ENCODE data around the gene DNAH11.
"Not testable (repeated sequence)": the region's sequence is repeated elsewhere in the genome, so short reads cannot be mapped to it uniquely, and the experiment has no call there.

DNAH11 gene

GRCh38 chr7:21542891-21543527, at the start of gene DNAH11:
Gene DNAH11, plus strand, starts transcription at chr7:21543039. Its CDS starts 207 bp downstream, at chr7:21543246.
- DNase-seq (ENCODE audit: low read depth), result no peak

GRCh38 chr7:21495731-21496130, 47.1 kb upstream of the DNAH11 start:
- no peak for DNase-seq (ENCODE audit: low read depth)

GRCh38 chr7:21497072-21497471, 45.8 kb upstream of the DNAH11 start:
- DNase-seq (ENCODE audit: low read depth), result no peak

DNA sequence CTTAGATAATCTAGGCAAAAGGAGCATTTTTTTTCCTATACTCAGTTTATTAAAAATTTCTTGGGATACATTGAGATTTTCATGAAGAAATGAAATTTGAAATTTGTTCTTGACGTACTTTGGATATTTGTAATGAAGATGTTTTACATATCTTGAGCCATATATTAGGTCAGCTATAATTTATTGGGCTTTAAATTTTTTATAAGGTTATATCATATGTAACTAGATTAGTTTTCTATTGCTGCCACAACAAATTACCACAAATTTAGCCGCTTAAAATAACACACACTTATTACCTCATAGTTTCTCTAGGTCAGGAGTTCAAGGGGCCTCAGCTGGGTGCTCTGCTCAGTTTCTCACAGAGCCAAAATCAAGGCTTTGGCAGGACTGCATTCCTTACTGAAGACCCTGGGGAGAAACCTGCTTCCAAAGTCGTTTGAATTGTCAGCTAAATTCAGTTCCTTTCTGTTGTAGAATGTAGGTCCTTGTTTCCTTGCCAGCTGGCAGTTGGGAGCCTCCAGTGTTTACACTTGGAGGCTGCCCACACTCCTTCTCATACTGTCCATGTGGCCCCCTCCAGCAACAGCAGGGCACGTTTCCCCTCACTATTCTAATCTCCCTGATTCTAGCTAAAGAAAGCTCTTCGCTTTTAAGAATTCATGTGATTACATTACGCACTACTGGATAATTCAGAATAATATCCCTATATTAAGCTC, 42.6 kb upstream of the DNAH11 start:
- DNase-seq (ENCODE audit: low read depth), result no peak

DNA sequence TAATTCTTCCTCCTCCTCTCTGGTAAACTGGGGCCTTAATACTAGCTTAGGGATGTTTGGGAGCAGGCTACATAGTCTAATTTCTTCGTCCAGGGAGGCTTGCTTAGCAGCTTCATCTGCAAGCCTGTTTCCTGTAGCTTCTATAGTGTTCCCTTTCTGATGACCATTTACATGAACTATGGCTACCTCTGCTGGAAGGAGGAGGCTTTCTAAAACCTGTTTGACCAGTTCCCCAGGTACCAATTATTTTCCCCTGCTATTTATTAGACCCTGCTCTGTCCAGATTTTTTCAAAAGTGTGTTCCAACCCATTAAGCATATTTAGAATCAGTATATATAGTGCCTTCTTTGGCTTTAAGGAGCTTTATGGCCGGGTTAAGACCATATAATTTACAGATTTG, 38.8 kb upstream of the DNAH11 start:
- DNase-seq (ENCODE audit: low read depth), result no peak

DNA sequence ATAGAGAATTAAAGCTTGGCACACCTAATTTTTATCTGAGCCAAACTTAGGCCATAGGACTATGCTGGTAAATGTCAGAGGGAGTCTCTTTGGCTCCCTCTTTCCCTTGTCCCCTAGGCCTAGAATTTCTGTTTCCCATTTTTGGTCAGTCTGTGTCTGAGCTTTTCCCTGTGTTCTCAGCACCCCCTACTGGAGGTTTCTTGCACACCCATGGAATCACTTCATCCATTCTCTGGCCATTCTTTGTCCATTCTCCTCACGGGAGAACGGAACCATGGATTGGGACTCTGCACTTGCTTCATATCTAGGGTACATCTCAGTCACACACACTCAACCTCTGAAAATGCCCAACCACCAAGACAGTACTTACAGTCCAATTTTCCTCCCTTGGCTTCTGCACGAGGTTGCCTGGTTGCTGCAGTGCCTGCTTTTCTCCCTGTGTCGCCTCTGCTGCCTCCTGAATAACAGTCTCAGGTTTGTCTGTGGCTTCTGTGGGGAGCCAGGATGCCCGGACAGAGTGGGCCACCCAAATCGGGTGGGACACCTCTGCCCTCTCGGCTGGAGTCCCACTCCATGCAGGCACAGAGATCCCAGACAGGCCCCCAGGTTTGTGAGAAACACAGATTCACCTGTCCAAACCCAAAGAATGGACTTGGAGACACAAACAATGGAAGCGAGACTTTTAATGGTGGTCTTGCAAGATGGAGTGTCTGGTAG, 35.1 kb upstream of the DNAH11 start:
- DNase-seq (ENCODE audit: low read depth), result no peak

- no peak for DNase-seq (ENCODE audit: low read depth)
These were observed 34.3 kb upstream of the DNAH11 start for GRCh38 chr7:21508538-21508937.

GRCh38 chr7:21514062-21514461, 28.8 kb upstream of the DNAH11 start:
- no peak for DNase-seq (ENCODE audit: low read depth)

DNA sequence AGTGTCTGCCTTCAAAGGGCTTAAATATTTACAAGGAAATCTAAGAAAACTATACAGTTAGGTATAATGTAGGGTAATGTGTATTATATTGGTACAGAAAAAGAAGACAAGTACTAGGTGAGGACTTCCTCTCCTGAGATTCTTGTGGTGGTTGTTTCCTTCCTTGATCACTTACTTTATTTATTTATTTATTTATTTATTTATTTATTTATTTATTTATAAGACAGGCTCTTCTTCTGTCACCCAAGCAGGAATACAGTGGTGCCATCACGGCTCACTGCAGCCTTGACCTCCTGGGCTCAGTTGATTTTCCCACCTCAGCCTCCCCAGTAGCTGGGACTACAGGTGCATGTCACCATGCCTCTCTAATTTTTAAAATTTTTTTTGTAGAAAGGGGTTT, 18.2 kb upstream of the DNAH11 start:
- no peak for DNase-seq (ENCODE audit: low read depth)

GRCh38 chr7:21526007-21526406, 16.8 kb upstream of the DNAH11 start:
- DNase-seq (ENCODE audit: low read depth), result no peak

DNA sequence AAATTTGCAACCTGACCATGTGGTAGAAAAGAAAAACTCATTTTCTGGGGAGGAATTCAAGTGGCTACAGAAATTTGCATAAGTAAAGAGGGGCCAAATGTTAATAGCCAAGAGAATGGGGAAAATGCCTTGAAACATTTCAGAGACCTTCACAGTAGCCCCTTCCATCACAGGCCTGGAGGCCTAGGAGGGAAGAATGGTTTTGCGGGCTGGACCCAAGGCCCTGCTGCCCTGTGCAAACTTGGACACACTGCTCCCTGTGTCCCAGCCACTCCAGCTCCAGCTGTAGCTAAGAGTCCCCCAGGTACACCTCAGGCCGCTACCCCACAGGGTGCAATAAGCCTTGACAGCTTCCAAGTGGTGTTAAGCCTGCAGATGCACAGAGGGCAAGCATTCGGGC, 16.4 kb upstream of the DNAH11 start:
- no peak for DNase-seq (ENCODE audit: low read depth)

GRCh38 chr7:21532485-21532884, 10.4 kb upstream of the DNAH11 start:
- DNase-seq (ENCODE audit: low read depth), result not testable (repeated sequence)

DNA sequence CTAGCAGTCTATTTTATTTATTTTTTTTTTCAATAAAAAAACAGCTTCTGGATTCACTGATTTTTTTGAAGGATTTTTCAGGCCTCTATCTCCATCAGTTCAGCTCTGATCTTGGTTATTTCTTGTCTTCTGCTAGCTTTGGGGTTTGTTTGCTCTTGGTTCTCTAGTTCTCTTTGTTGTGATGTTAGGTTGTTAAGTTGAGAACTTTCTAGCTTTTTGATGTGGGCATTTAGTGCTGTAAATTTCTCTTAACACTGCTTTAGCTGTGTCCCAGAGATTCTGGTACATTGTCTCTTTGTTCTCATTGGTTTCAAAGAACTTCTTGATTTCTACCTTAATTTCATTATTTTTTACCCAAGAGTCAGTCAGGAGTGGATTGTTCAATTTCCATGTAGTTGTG, 9.2 kb upstream of the DNAH11 start:
- not testable (repeated sequence) for DNase-seq (ENCODE audit: low read depth)

DNA sequence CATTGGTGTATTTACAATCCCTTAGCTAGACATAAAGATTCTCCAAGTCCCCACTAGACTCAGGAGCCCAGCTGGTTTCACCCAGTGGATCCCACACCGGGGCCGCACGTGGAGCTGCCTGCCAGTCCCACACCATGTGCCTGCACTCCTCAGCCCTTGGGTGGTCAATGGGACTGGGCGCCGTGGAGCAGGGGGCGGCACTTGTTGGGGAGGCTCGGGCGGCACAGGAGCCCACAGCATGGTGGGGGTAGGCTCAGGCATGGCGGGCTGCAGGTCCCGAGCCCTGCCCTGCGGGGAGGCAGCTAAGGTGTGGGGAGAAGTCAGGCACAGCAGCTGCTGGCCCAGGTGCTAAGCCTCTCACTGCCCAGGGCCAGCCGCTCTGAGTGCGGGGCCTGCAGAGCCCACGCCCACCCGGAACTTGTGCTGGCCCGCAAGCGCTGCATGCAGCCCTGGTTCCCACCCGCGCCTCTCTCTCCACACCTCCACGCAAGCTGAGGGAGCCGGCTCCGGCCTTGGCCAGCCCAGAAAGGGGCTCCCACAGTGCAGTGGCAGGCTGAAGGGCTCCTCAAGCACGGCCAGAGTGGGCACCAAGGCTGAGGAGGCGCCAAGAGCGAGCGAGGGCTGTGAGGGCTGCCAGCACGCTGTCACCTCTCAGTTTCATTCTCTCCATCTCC, 6.3 kb upstream of the DNAH11 start:
- not testable (repeated sequence) for DNase-seq (ENCODE audit: low read depth)

DNA sequence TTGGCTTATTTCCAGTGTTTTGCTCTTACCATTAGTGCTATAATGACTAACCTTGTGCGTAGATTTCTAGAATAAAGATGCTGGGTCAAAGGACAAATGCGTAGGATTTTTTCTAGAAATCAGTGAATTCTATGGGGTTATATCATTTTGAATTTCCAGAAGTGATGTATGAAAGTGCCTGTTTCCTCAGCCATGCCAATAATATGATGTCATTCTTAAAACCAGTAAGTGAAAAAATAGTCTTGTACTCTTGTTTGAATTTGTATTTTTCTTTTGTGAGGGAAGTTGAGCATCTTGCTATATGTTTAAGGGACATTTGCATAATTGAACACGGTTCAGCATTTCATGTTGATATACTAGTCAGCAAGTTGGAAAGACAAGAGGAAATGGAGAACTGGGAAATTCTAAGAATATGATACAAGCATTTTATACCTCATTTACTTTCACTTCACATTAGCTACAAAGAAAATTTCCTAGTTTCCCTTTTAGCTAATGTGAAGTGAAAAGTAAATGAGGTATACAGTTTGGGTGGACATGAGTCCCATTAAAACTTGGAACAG, 3.8 kb upstream of the DNAH11 start:
- DNase-seq (ENCODE audit: low read depth), result no peak

DNA sequence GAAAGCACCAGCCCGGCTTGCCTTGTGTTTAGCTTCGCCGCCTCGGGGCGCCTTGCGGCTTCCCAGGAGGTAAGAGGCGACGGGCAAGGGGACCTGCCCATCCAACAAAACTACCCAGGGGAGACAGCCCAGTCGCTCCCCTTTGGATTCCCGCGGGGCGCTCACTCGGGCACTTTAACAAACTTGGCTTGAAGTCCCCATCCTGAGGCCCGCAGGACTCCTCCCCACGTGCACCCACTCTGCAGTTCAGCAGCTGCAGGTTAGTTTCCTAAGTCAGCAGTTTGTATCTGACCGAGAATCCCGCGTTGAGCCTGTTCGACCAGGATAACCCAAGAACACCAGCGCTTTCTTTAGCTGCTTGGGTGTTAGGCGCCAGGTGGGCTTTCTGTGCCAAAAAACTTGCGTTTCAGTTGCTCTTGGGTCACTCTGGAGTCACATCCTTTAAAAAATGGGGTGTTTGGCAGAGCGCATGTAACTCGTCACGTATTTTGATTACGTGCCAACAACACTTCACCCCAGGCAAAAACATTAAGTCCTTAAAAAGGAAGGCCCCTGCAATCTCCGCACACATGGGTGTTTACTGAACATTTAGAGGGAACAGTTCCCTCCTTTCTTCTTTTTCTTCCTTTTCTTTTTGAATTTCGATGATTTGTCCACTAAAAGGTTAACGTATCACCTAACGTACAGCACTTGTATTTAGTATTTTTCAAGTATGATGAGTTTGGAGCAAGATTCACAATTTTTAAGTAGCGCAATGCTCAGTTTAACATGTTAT, 876 bp downstream of the DNAH11 start:
- no peak for DNase-seq (ENCODE audit: low read depth)

- DNase-seq (ENCODE audit: low read depth), result no peak
These were observed 1.4 kb downstream of the DNAH11 start for GRCh38 chr7:21544303-21544656.

- no peak for DNase-seq (ENCODE audit: low read depth)
These were observed 1.9 kb downstream of the DNAH11 start for GRCh38 chr7:21544715-21545114.

GRCh38 chr7:21547501-21547900, 4.7 kb downstream of the DNAH11 start:
- DNase-seq (ENCODE audit: low read depth), result no peak

DNA sequence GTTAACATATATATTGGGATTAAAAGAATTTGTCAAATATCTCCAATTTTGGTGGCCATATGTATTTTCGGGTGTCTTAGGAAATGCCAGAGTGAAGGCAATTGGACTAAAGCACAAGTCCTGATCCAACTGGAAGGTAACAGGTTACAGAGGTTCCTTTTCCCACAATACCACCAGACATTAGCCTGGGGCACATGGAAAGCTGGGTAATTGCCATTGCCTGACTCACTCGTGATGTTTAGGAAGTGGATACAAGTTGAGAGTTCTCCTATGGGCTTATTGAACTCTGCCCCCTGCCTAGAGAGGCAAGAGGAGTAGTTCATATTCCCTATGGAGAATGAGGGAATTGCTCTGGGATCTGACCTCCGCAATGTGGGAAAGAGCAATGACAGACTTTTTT, 5.7 kb downstream of the DNAH11 start:
- DNase-seq (ENCODE audit: low read depth), result no peak

DNA sequence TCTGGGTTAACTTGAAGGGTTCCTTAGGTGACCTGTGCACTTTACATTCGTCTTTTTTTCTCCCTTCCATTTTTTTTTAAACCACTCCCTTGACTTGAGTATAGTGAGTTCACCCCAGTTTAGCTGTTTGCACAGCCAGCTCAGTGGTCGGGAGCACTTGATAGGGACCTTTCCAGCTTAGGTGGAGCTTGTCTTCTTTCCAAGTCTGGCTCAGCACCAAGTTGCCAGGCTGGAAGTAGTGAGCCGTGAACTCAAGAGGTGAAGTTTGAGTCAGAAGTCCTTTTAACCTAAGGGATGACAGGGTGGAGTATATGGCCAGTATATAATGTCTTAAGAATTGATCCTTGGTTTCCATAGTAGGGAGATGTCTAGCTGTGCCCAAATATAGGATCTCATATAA, 7.2 kb downstream of the DNAH11 start:
- no peak for DNase-seq (ENCODE audit: low read depth)

All from stimulated activated CD8-positive, alpha-beta memory T cell treated with anti-CD3 and anti-CD28 coated beads, Interleukin-4, amount 100 ng/mL, for 24 hours (primary cell).